Peyer's patch (tissue), 4 donors: ENCODE data around the gene EMB. TPM values are rescaled to one million over a fixed set of nuclear protein-coding genes. Genes with fewer than 3 reads are reported as not detected.
A peak's percentile ranks its signal among the peaks of the same experiment; 100 is the strongest.
"Not testable (repeated sequence)": the region's sequence is repeated elsewhere in the genome, so short reads cannot be mapped to it uniquely, and the experiment has no call there.

Experiments
- DNase-seq, 3 donors: peaks; one replicate each; pipeline ENCODE4 v3.0.0-alpha.2; 2017 to 2019
- H3K27ac ChIP-seq, 4 donors: fragments of 200-600 bp; sonication (generic); one replicate each; pipeline ENCODE4 v1.5.1; 2016 to 2019
- H3K27me3 ChIP-seq, 2 donors: fragments of 200-600 bp; sonication (generic); one replicate each; pipeline ENCODE4 v1.5.1; 2019
- H3K36me3 ChIP-seq, 3 donors: fragments of 200-600 bp; sonication (generic); one replicate each; pipeline ENCODE4 v1.5.1; 2016 to 2019
- H3K4me1 ChIP-seq, 4 donors: fragments of 200-600 bp; sonication (generic); one replicate each; pipeline ENCODE4 v1.5.1; 2016 to 2019
- H3K4me3 ChIP-seq, 4 donors: fragments of 200-600 bp; sonication (generic); 1 replicate in 3 of 4; 2 replicates in 1 of 4; pipeline ENCODE4 v1.5.1; 2016 to 2019; ENCODE audit warnings: mild to moderate bottlenecking in 1 of 4
- H3K9me3 ChIP-seq, 4 donors: fragments of 200-600 bp; sonication (generic); one replicate each; pipeline ENCODE4 v1.5.1; 2016 to 2019; ENCODE audit warnings: mild to moderate bottlenecking in 1 of 4
- CTCF ChIP-seq, 6 experiments: fragments of 450-650 bp in 4 of 6; fragments of 200-600 bp in 2 of 6; sonication (generic) in 1 of 6; IDR thresholded peaks; one replicate each; pipeline ENCODE4 v1.5.1; 2017 to 2019; ENCODE audit warnings: antibody characterized with exemption in 6 of 6, mild to moderate bottlenecking in 3 of 6, moderate library complexity in 1 of 6
- POLR2A ChIP-seq, 2 donors: fragments of 450-650 bp; IDR thresholded peaks; one replicate each; pipeline ENCODE4 v1.5.1; 2017; ENCODE audit warnings: antibody characterized with exemption in 2 of 2, mild to moderate bottlenecking in 2 of 2, moderate library complexity in 2 of 2
- total RNA-seq, 4 donors: library from RNA; depleted of rRNA; stranded (reverse); fragments of >200 nt; gene quantifications; one replicate each; pipeline ENCODE4 v1.1.0, GENCODE V29; 2016

The EMB gene
- total RNA-seq, 4 donors from 2014 or later: 34.7 to 87.0 (median 43.2) TPM

GRCh38 chr5:50447941-50448340 lies 6.9 kb upstream of the EMB start:
- H3K9me3 ChIP-seq: no peaks in the 10 kb centered on the region
- no peak for DNase-seq
- H3K4me3 ChIP-seq: no peak overlapping the region
- no peaks in the 10 kb centered on the region for H3K36me3 ChIP-seq
- no peaks in the 10 kb centered on the region for H3K27me3 ChIP-seq
- no peak for TF ChIP-seq POLR2A (IDR thresholded peaks at IDR 0.05)
- no peak for TF ChIP-seq CTCF (IDR thresholded peaks at IDR 0.05)
- H3K4me1 ChIP-seq: peaks cover 0 to 8% (median 0%) of the 10 kb centered on the region in 4 donors
- no peak overlapping the region for H3K27ac ChIP-seq

- no peaks in the 10 kb centered on the region for H3K36me3 ChIP-seq
These were observed 6.1 kb upstream of the EMB start for GRCh38 chr5:50447228-50447627.

GRCh38 chr5:50445296-50445949 lies 4.3 kb upstream of the EMB start:
- Histone ChIP-seq H3K9me3 (no peaks in the 10 kb centered on the region), H3K27ac (peak overlapping the region in 2 of 4 donors; percentile 9 to 74), H3K4me3 (no peak overlapping the region), H3K4me1 (peaks cover 0 to 8% (median 0%) of the 10 kb centered on the region in 4 donors), H3K27me3 (no peaks in the 10 kb centered on the region), H3K36me3 (no peaks in the 10 kb centered on the region)
- peak in 2 of 3 donors; percentile 51 to 63 for DNase-seq
- no peak for TF ChIP-seq CTCF (IDR thresholded peaks at IDR 0.05)
- TF ChIP-seq POLR2A (IDR thresholded peaks at IDR 0.05): no peak

More at GRCh38 chr5:50447228-50447627, 6.1 kb upstream of the EMB start:
- H3K27me3 ChIP-seq: no peaks in the 10 kb centered on the region
- no peak overlapping the region for H3K27ac ChIP-seq
- DNase-seq: no peak
- peaks cover 0 to 8% (median 0%) of the 10 kb centered on the region in 4 donors for H3K4me1 ChIP-seq
- H3K4me3 ChIP-seq: no peak overlapping the region
- H3K9me3 ChIP-seq: no peaks in the 10 kb centered on the region
- TF ChIP-seq CTCF (IDR thresholded peaks at IDR 0.05): no peak

- not testable (repeated sequence) for H3K36me3 ChIP-seq, H3K9me3 ChIP-seq, H3K4me1 ChIP-seq, H3K4me3 ChIP-seq, H3K27me3 ChIP-seq, DNase-seq
- H3K27ac ChIP-seq: peak overlapping the region in 1 of 4 donors; percentile 94
These were observed 1.8 kb upstream of the EMB start for GRCh38 chr5:50442559-50443539.

- peak overlapping the region; percentile 85 to 94 (median 92) for H3K27ac ChIP-seq
- no peaks in the 10 kb centered on the region for H3K27me3 ChIP-seq
- no peaks in the 10 kb centered on the region for H3K36me3 ChIP-seq
These were observed 436 bp upstream of the EMB start for GRCh38 chr5:50441493-50441955.

More at GRCh38 chr5:50441493-50441955, 436 bp upstream of the EMB start:
- no peak for DNase-seq
- H3K4me3 ChIP-seq: peak overlapping the region; percentile 58 to 70 (median 64)
- H3K9me3 ChIP-seq: no peaks in the 10 kb centered on the region
- TF ChIP-seq CTCF (IDR thresholded peaks at IDR 0.05): no peak
- no peak for TF ChIP-seq POLR2A (IDR thresholded peaks at IDR 0.05)
- peaks cover 0 to 8% (median 0%) of the 10 kb centered on the region in 4 donors for H3K4me1 ChIP-seq
